ES-I3 (cell line): ENCODE results near the gene ZNF626.

Experiments
- H3K36me3 ChIP-seq: 2 replicates; pipeline ENCODE4 v1.6.1; 2013; ENCODE audit warnings: mild to moderate bottlenecking, low read length, control low read depth, moderate library complexity; ENCODE audit not compliant: insufficient read depth
- H3K4me1 ChIP-seq: 2 replicates; pipeline ENCODE4 v1.6.1; 2013; ENCODE audit warnings: mild to moderate bottlenecking, control low read depth, low read length; ENCODE audit not compliant: insufficient read depth
- H3K9ac ChIP-seq: 2 replicates; pipeline ENCODE4 v1.6.1; 2013; ENCODE audit warnings: low read depth, mild to moderate bottlenecking, low read length, moderate library complexity
- H3K9me3 ChIP-seq: 2 replicates; pipeline ENCODE4 v1.6.1; 2013; ENCODE audit warnings: mild to moderate bottlenecking, low read length, moderate library complexity; ENCODE audit not compliant: control insufficient read depth, insufficient read depth

ZNF626 gene

DNA sequence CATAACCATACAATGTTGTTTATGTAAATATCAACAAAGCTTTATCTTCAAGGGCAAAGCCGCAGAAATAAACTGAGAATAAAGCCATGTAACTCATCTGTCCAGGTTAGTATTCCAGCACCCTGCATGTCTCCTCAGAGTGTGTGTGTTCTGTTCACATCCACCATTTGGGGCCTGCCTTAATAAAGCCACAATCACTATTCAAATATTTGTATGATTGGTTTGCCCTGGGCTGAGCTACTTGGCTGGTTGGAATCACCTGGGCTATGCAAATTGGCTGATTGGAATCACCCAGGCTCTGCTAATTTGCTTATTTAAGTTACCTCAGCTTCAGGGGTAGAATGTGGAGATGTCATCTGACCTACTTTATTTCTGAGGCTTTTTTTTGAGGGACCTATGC lies 53.4 kb downstream of the ZNF626 start:
- H3K9ac ChIP-seq = no peak overlapping the region
- no peaks in the 10 kb centered on the region for H3K36me3 ChIP-seq
- H3K4me1 ChIP-seq = no peaks in the 10 kb centered on the region
- no peaks in the 10 kb centered on the region for H3K9me3 ChIP-seq
